Measurements from ENCODE around the gene SUCLA2.
"Not testable (repeated sequence)": the region's sequence is repeated elsewhere in the genome, so short reads cannot be mapped to it uniquely, and the experiment has no call there.

The SUCLA2 gene

DNA sequence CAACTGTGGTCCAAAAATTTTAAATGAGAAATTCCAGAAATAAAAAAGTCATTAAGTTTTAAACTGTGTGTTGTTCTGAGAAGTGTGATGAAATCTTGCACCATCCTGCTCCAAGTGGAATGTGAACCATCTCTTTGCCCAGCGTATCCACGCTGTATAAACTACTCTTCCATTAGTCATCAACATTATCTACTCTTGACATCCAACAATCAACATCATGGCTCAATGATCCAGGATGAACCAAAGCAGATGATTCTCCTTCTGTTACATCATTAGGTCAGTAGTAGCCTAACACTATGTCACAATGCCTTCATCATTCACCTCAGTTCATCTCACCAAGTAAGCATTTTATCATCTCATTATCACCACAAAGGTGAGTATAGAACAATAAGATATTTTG lies 55.3 kb downstream of the SUCLA2 start:
- TF ChIP-seq, protein P1, sequence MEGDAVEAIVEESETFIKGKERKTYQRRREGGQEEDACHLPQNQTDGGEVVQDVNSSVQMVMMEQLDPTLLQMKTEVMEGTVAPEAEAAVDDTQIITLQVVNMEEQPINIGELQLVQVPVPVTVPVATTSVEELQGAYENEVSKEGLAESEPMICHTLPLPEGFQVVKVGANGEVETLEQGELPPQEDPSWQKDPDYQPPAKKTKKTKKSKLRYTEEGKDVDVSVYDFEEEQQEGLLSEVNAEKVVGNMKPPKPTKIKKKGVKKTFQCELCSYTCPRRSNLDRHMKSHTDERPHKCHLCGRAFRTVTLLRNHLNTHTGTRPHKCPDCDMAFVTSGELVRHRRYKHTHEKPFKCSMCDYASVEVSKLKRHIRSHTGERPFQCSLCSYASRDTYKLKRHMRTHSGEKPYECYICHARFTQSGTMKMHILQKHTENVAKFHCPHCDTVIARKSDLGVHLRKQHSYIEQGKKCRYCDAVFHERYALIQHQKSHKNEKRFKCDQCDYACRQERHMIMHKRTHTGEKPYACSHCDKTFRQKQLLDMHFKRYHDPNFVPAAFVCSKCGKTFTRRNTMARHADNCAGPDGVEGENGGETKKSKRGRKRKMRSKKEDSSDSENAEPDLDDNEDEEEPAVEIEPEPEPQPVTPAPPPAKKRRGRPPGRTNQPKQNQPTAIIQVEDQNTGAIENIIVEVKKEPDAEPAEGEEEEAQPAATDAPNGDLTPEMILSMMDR (IDR thresholded peaks at IDR 0.05; ENCODE audit: low read depth, low read length, missing control alignments): no peak
- DNase-seq (ENCODE audit: extremely low read depth, low read depth): no peak
- no peak overlapping the region for H3K4me3 ChIP-seq (replicated peaks; ENCODE audit: low read depth, low read length)

DNA sequence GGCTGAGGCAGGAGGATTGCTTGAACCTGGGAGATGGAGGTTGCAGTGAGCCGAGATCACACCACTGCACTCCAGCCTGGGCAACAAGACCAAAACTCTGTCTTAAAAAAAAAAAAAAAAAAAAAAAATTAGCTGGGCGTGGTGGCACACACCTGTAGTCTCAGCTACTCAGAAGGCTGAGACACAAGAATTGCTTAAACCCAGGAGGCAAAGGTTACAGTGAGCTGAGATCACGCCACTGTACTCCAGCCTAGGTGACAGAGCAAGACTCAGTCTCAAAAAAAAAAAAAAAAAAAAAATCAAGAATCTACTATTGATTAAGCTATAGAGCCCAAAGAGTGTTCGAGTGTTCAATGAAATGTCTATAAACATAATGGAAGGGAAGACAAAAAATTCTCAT lies 55.9 kb downstream of the SUCLA2 start:
- not testable (repeated sequence) for DNase-seq (ENCODE audit: extremely low read depth, low read depth); H3K4me3 ChIP-seq (replicated peaks; ENCODE audit: low read depth, low read length)

DNA sequence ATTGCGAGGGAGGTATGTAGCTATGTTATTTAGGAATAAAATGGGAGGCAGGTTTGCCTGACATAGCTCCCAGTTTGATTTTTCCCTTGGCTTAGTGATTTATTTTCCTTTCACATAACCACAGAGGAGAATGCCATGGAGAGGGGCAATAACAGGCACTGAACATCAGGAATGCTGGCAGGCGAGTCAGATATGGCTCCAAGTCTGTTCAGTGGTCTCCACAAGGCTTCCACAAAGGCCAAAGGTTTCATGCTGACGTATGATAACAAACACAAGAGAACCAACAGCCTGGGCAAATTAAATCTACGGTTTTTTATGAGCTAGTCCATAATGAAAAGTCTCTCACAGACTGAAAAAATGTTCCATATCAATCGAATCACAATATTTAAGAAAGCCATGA lies 66.7 kb downstream of the SUCLA2 start:
- H3K4me3 ChIP-seq (replicated peaks; ENCODE audit: low read depth, low read length): no peak overlapping the region
- no peak for DNase-seq (ENCODE audit: extremely low read depth, low read depth)
- TF ChIP-seq, protein P1 (IDR thresholded peaks at IDR 0.05; ENCODE audit: low read depth, low read length, missing control alignments): no peak

DNA sequence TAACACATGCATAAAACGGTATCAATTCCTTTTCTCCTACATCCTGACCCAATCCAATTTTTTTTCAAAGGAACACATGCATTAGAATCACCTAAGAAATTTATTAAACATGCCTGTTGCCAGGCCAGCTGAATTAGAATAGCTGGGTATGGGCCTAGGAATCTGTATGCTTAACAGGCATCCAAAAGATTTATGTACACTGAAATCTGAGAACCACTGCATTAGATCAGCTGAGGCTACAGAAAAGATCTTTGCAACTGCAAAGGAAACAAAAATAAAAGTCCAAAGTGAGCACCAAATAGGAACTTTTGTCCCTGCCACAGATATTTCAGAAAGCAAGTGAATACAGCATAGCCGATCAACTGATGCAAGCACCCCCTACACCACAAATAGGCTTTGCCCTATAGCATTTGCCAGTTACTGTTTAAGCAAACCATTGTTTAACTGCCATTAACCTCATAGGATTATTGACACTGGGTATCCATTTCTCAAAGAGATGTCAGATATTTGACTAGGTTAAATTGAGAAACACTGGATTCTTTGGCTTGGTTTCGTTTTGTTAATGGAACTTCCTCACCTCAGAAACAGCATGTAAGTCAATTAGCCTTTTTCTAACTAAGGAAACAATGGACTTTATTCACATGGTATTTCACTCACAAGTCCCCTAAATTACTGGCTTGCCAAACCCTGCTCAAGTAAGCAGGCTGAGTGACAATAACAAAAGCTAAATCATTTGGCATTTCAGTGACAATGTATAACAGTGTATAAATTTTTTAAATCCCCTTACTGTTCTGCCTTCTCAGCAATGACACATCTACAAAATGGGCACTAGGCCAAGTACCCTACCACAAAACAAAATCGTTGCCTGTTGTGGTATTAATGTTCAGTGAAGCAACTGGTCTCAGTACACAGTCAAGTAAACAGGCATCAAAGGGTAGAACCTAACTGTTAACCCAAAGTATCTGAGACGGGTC lies 67.8 kb downstream of the SUCLA2 start:
- TF ChIP-seq, protein P1 (IDR thresholded peaks at IDR 0.05; ENCODE audit: low read depth, low read length, missing control alignments): no peak
- DNase-seq (ENCODE audit: extremely low read depth, low read depth): no peak

DNA sequence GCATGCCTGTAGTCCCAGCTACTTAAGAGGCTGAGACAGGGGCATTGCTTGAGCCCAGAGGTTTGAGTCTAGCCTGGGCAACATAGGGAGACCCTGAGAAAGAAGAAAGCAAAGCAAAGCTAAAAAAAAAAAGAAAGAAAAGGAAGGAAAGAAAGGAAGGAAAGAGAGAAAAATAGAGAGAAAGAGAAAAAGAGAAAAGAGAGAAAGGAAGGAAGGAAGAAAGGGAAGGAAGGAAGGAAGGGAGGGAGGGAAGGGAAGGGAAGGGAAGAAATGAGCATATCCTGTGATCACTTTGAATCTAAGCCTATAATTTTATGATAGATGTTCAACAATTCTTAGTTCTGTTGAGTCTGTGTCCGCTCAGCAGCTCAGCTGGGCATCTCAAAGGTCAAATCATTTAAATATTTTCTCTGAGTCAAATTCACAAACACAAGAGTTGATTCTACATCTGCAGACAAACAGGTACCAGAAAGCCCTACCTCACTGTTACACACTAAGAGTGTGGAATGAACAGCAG lies 70.4 kb downstream of the SUCLA2 start:
- no peak overlapping the region for H3K4me3 ChIP-seq (replicated peaks; ENCODE audit: low read depth, low read length)
- DNase-seq (ENCODE audit: extremely low read depth, low read depth): no peak
- TF ChIP-seq, protein P1 (IDR thresholded peaks at IDR 0.05; ENCODE audit: low read depth, low read length, missing control alignments): no peak

More for the DNA sequence above, 67.8 kb downstream of the SUCLA2 start:
- no peak overlapping the region for H3K4me3 ChIP-seq (replicated peaks; ENCODE audit: low read depth, low read length)

DNA sequence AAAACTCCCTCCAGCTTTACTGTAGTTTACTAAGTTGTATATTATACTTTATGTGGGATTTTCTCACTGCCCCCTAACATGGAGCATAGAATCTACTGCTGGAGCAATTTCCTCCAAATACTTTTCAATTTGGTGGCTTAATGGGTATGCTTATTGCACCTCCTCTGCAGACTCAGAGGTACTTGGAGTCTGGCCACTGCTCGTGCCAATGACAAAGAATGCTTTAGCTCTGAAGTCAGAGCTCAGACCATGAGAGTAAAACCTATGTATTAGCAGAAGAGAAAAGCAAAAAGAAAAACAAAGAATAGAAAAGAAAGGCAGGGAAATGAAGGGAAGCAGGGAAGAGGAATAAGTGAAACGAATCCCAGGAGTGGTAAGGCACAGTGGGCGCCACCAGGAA lies 71.9 kb downstream of the SUCLA2 start:
- H3K4me3 ChIP-seq (replicated peaks; ENCODE audit: low read depth, low read length): no peak overlapping the region
- no peak for DNase-seq (ENCODE audit: extremely low read depth, low read depth)
- TF ChIP-seq, protein P1 (IDR thresholded peaks at IDR 0.05; ENCODE audit: low read depth, low read length, missing control alignments): no peak

DNA sequence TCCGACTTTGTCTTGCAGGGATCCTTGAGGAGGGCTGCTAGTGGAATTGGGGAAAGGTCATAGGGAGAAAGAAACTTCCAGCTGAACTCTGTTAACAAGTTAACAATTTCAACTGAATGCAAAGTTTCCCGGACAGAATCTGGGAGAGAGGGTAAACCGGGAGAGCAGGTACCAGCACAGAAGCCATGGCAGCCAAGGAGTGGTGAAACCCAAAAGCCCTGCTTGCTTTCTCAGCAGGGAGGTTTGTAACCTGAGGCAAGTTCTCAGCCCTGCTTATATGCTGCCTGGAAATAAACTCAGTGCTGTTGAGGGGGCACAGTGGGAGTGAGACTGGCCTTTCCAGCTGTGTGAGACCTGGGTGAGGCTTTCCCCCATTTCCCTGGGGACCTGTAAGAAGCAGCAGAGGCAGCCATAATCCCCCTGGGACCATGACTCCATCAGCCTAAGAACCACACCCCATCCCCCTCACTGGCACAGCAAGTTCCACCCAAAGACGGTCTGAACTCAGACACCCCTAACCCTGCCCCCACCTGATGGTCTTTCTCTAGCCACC lies 84.0 kb downstream of the SUCLA2 start:
- DNase-seq (ENCODE audit: extremely low read depth, low read depth): no peak
- TF ChIP-seq, protein P1 (IDR thresholded peaks at IDR 0.05; ENCODE audit: low read depth, low read length, missing control alignments): no peak
- H3K4me3 ChIP-seq (replicated peaks; ENCODE audit: low read depth, low read length): no peak overlapping the region

Measured in HFF-Myc (cell line).